IPS DF 4.7 (cell line): ENCODE results near the gene HOXC9.
"Not testable (repeated sequence)": the region's sequence is repeated elsewhere in the genome, so short reads cannot be mapped to it uniquely, and the experiment has no call there.

Source experiments
- DNase-seq: peaks from one replicate; pipeline ENCODE4 v3.0.0-alpha.2; 2013; ENCODE audit warnings: low spot score; ENCODE audit errors: extremely low read depth

HOXC9 gene

GRCh38 chr12:54038871-54039414 is 39.0 kb downstream of the HOXC9 start:
- DNase-seq: no peak

GRCh38 chr12:54039417-54040147 is 39.6 kb downstream of the HOXC9 start:
- DNase-seq: no peak

- no peak for DNase-seq
Measured at GRCh38 chr12:54040148-54040494, 40.2 kb downstream of the HOXC9 start.

GRCh38 chr12:54040648-54041047 is 40.7 kb downstream of the HOXC9 start:
- DNase-seq: no peak

- DNase-seq: no peak
Measured at GRCh38 chr12:54041097-54041690, 41.2 kb downstream of the HOXC9 start.

GRCh38 chr12:54042033-54042432 is 42.1 kb downstream of the HOXC9 start:
- not testable (repeated sequence) for DNase-seq

- no peak for DNase-seq
Measured at GRCh38 chr12:54042970-54043853, 43.3 kb downstream of the HOXC9 start.

GRCh38 chr12:54044425-54045103 is 44.6 kb downstream of the HOXC9 start:
- DNase-seq: no peak

- DNase-seq: no peak
Measured at GRCh38 chr12:54045401-54045800, 45.4 kb downstream of the HOXC9 start.

- no peak for DNase-seq
Measured at GRCh38 chr12:54045868-54046521, 46.0 kb downstream of the HOXC9 start.

- no peak for DNase-seq
Measured at GRCh38 chr12:54046809-54047159, 46.8 kb downstream of the HOXC9 start.

- no peak for DNase-seq
Measured at GRCh38 chr12:54047160-54047963, 47.4 kb downstream of the HOXC9 start.

GRCh38 chr12:54047964-54048303 is 48.0 kb downstream of the HOXC9 start:
- no peak for DNase-seq

GRCh38 chr12:54048406-54049093 is 48.6 kb downstream of the HOXC9 start:
- no peak for DNase-seq

GRCh38 chr12:54049108-54049507 is 49.1 kb downstream of the HOXC9 start:
- no peak for DNase-seq

- DNase-seq: no peak
Measured at GRCh38 chr12:54050482-54050810, 50.5 kb downstream of the HOXC9 start.

- no peak for DNase-seq
Measured at GRCh38 chr12:54051026-54051842, 51.3 kb downstream of the HOXC9 start.

- no peak for DNase-seq
Measured at GRCh38 chr12:54051874-54052437, 52.0 kb downstream of the HOXC9 start.
